ENCODE results near the gene TBC1D22A. TPM values are rescaled to one million over a fixed set of nuclear protein-coding genes. Genes with fewer than 3 reads are reported as not detected.
"Not testable (repeated sequence)": the region's sequence is repeated elsewhere in the genome, so short reads cannot be mapped to it uniquely, and the experiment has no call there.

Gene TBC1D22A
- total RNA-seq, 6 experiments from 2014 or later = 10.9 to 18.1 (median 14.0) TPM

- H3K4me1 ChIP-seq = peaks cover 0 to 23% (median 10%) of the 10 kb centered on the region in 4 donors
- intact Hi-C loops (cut with DNase I) = no loop called here
- no peak overlapping the region for H3K27ac ChIP-seq
- H3K4me3 ChIP-seq = no peak overlapping the region
- no peak for TF ChIP-seq POLR2A (IDR thresholded peaks at IDR 0.05)
- TF ChIP-seq CTCF (IDR thresholded peaks at IDR 0.05) = no peak
- no peak for DNase-seq
- H3K36me3 ChIP-seq = no peaks in the 10 kb centered on the region
- 90% methylated on average over 2 of the region's 4 CpGs for WGBS (ENCODE audit: insufficient coverage, low coverage, low lambda C conversion rate, missing lambda C conversion rate)
- no peaks in the 10 kb centered on the region for H3K27me3 ChIP-seq
- no peaks in the 10 kb centered on the region for H3K9me3 ChIP-seq
- ATAC-seq = no peak
Observed at GRCh38 chr22:46779023-46779422, 16.6 kb downstream of the TBC1D22A start.

- ATAC-seq (no peak), DNase-seq (no peak)
- Histone ChIP-seq H3K9me3 (no peaks in the 10 kb centered on the region), H3K4me1 (peaks cover 0 to 22% (median 10%) of the 10 kb centered on the region in 4 donors), H3K4me3 (no peak overlapping the region), H3K36me3 (no peaks in the 10 kb centered on the region), H3K27ac (no peak overlapping the region), H3K27me3 (no peaks in the 10 kb centered on the region)
- TF ChIP-seq CTCF (IDR thresholded peaks at IDR 0.05) (no peak), POLR2A (IDR thresholded peaks at IDR 0.05) (no peak)
- WGBS (ENCODE audit: insufficient coverage, low coverage, low lambda C conversion rate, missing lambda C conversion rate) = 91% methylated on average over 6 of the region's 9 CpGs
- intact Hi-C loops (cut with DNase I) = no loop called here
Observed at GRCh38 chr22:46779651-46780050, 17.2 kb downstream of the TBC1D22A start.

GRCh38 chr22:46780453-46780852 lies 18.0 kb downstream of the TBC1D22A start:
- DNase-seq (no peak), ATAC-seq (peak; percentile 10 to 37 (median 20))
- Histone ChIP-seq H3K9me3 (no peaks in the 10 kb centered on the region), H3K27ac (no peak overlapping the region), H3K27me3 (no peaks in the 10 kb centered on the region), H3K4me3 (no peak overlapping the region), H3K36me3 (no peaks in the 10 kb centered on the region), H3K4me1 (peaks cover 0 to 17% (median 9%) of the 10 kb centered on the region in 4 donors)
- TF ChIP-seq POLR2A (IDR thresholded peaks at IDR 0.05) (no peak), CTCF (IDR thresholded peaks at IDR 0.05) (no peak)
- WGBS (ENCODE audit: insufficient coverage, low coverage, low lambda C conversion rate, missing lambda C conversion rate) = 71% methylated on average over 7 of the region's 9 CpGs
- intact Hi-C loops (cut with DNase I) = no loop called here

GRCh38 chr22:46781291-46781690 lies 18.8 kb downstream of the TBC1D22A start:
- intact Hi-C loops (cut with DNase I) = no loop called here
- Histone ChIP-seq H3K9me3 (no peaks in the 10 kb centered on the region), H3K4me1 (peaks cover 0 to 9% (median 3%) of the 10 kb centered on the region in 4 donors), H3K27ac (no peak overlapping the region), H3K4me3 (no peak overlapping the region), H3K27me3 (no peaks in the 10 kb centered on the region), H3K36me3 (no peaks in the 10 kb centered on the region)
- DNase-seq = no peak
- TF ChIP-seq POLR2A (IDR thresholded peaks at IDR 0.05) = no peak
- no peak for TF ChIP-seq CTCF (IDR thresholded peaks at IDR 0.05)
- ATAC-seq = no peak
- WGBS (ENCODE audit: insufficient coverage, low coverage, low lambda C conversion rate, missing lambda C conversion rate) = 99% methylated on average over 9 of the region's 9 CpGs

- H3K36me3 ChIP-seq; intact Hi-C loops (cut with DNase I); H3K4me1 ChIP-seq; H3K9me3 ChIP-seq; H3K27ac ChIP-seq; H3K27me3 ChIP-seq; DNase-seq; H3K4me3 ChIP-seq; ATAC-seq: not testable (repeated sequence)
- 85% methylated on average over 2 of the region's 10 CpGs for WGBS (ENCODE audit: insufficient coverage, low coverage, low lambda C conversion rate, missing lambda C conversion rate)
Observed at GRCh38 chr22:46782200-46782599, 19.8 kb downstream of the TBC1D22A start.

Data from right lobe of liver (tissue), 6 donors.